ENCODE results near the gene RMND1.

The RMND1 gene

DNA sequence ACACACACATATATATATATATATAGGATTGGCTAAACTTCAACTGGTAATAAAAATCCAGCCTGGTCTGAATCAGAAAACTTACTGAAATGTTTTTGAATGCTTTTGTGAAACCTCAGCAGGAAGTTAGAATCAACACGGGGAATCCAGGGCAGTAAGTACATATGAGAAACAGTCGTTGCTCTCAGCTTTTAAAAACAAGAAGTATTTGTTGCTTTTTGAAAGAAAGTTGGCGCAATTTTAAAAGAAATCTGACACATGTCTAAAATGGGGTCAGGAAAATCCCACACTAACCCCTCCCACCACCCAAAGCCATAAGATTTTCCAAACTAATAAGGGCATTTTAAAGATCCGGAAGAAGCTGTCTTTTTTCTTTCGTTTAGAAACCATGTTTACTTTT is 30.4 kb upstream of the RMND1 start:
- peak; percentile 37 for DNase-seq (ENCODE audit: low spot score)
- in situ Hi-C loops (cut with MboI; ENCODE audit: low sequenced_read_pairs, unreplicated experiment): no loop called here
- TF ChIP-seq, protein P1, sequence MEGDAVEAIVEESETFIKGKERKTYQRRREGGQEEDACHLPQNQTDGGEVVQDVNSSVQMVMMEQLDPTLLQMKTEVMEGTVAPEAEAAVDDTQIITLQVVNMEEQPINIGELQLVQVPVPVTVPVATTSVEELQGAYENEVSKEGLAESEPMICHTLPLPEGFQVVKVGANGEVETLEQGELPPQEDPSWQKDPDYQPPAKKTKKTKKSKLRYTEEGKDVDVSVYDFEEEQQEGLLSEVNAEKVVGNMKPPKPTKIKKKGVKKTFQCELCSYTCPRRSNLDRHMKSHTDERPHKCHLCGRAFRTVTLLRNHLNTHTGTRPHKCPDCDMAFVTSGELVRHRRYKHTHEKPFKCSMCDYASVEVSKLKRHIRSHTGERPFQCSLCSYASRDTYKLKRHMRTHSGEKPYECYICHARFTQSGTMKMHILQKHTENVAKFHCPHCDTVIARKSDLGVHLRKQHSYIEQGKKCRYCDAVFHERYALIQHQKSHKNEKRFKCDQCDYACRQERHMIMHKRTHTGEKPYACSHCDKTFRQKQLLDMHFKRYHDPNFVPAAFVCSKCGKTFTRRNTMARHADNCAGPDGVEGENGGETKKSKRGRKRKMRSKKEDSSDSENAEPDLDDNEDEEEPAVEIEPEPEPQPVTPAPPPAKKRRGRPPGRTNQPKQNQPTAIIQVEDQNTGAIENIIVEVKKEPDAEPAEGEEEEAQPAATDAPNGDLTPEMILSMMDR (IDR thresholded peaks at IDR 0.05; ENCODE audit: borderline replicate concordance, control extremely low read depth, extremely low read depth, insufficient read depth, missing control alignments): no peak

DNA sequence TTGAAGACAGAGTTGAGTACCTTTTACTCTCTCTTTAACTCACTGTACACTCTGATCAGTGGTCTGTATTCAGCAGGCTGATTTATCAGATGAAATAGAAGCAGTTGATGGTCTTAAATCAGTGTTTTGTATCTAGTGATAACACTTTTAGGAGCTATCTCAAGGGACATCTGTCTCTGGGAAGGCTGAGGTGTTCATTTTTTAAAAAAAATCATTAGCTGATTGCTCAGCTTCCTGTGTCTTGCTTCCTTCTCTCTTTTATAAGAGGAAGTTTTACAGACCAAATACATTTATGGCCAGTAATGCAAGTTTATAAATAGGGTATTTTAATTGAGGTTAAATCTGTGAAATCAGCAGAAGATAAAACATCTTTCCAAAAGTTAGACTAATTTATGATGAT is 29.9 kb upstream of the RMND1 start:
- TF ChIP-seq, protein P1 (IDR thresholded peaks at IDR 0.05; ENCODE audit: borderline replicate concordance, control extremely low read depth, extremely low read depth, insufficient read depth, missing control alignments): no peak
- in situ Hi-C loops (cut with MboI; ENCODE audit: low sequenced_read_pairs, unreplicated experiment): no loop called here
- DNase-seq (ENCODE audit: low spot score): no peak

DNA sequence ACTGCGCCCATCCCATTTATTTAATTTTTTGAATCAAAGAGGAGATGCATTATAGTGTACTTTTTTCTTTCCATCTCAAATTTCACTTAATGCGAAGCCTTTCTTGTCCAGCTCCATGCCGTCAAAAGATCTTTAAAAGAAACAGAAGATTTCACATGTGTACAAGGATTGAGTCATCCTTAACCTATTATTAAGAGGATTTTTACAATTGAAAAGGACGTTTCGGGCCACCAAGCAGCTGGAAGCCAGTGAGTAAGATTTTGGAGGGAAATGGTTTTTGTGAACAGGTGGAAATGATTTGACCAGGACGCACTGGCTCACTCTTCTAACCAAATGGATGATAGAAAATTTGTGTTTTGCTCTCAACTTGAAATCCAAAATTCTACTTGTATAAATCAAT is 26.7 kb upstream of the RMND1 start:
- DNase-seq (ENCODE audit: low spot score): no peak
- TF ChIP-seq, protein P1 (IDR thresholded peaks at IDR 0.05; ENCODE audit: borderline replicate concordance, control extremely low read depth, extremely low read depth, insufficient read depth, missing control alignments): no peak
- in situ Hi-C loops (cut with MboI; ENCODE audit: low sequenced_read_pairs, unreplicated experiment): no loop called here

DNA sequence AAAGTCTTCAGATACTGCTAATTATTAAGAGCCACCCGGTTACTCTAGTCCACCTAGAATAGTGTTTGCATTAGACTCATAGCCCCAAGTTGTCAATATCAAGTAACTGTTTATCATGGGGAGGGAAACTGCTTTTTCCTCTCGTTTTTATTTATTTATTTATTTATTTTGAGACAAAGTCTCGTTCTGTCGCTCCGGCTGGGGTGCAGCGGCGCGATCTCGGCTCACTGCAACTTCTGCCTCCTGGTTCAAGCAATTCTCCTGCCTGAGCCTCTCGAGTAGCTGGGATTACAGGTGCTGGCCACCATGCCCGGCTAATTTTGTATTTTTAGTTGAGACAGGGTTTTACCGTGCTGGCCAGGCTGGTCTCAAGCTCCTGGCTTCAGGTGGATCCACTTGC is 25.8 kb upstream of the RMND1 start:
- DNase-seq (ENCODE audit: low spot score): no peak
- TF ChIP-seq, protein P1 (IDR thresholded peaks at IDR 0.05; ENCODE audit: borderline replicate concordance, control extremely low read depth, extremely low read depth, insufficient read depth, missing control alignments): no peak
- in situ Hi-C loops (cut with MboI; ENCODE audit: low sequenced_read_pairs, unreplicated experiment): no loop called here

DNA sequence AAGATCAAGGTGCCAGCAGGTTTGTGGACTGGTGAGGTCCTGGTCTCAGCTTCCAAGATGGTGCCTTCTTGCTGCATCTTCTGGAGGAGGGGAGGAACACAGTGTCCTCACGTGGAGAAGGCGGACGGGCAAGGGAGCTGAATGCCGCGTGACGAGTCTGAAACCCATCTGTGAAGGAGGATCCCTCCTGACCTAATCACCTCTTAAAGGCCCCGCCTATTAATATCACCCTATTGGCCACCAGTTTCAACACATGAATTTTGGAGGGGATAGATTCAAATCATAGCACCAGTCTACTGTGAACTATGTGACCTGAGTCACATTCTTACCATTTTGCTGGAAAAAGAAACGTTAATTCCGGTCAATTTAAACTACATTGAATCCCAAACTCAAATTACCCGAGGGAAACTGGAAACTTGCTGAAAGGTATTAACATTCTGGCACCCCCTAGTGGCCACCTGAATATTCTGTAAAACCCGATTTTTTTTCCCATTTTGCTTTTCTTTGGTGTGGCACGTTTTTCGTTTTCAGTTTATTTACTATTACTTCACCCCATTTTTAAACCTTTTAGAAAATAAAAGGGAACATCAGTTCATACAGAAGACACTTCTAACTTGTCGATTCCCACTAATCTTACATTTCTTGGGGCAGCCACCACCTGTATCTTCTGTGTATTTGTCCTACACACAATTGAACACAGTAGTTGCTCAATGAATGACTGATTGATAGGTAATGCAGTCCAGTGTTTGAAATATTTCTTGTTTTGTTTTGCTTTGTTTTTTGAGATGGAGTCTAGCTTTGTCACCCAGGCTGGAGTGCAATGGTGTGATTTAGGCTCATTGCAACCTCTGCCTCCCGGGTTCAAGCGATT is 24.0 kb upstream of the RMND1 start:
- DNase-seq (ENCODE audit: low spot score): peak; percentile 64
- TF ChIP-seq, protein P1 (IDR thresholded peaks at IDR 0.05; ENCODE audit: borderline replicate concordance, control extremely low read depth, extremely low read depth, insufficient read depth, missing control alignments): peak; percentile 48
- in situ Hi-C loops (cut with MboI; ENCODE audit: low sequenced_read_pairs, unreplicated experiment): no loop called here

DNA sequence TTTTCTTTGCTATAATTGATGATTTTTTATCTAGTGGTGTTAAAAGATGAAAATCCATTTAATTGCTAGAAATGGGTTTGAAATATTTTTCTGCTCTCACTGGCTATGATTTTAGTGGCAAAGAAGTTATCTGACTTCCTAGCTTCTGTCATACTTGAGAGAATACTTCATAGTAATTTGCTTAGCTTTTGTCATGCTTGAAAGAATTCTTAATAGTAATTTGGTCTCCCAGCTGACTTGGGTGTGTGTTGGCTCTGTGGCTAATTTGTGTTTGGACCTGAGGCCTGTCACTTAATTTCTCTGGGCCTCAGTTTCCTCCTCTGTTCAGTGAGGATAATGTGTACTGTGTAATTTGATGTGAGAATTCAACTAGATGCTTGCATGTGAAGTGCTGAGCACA is 12.8 kb upstream of the RMND1 start:
- DNase-seq (ENCODE audit: low spot score): no peak
- TF ChIP-seq, protein P1 (IDR thresholded peaks at IDR 0.05; ENCODE audit: borderline replicate concordance, control extremely low read depth, extremely low read depth, insufficient read depth, missing control alignments): no peak
- in situ Hi-C loops (cut with MboI; ENCODE audit: low sequenced_read_pairs, unreplicated experiment): no loop called here

Measured in GM13976 (cell line).